Cortex of kidney (tissue), 1 donor: Measurements from ENCODE around the gene UNCX.
"Not testable (repeated sequence)": the region's sequence is repeated elsewhere in the genome, so short reads cannot be mapped to it uniquely, and the experiment has no call there.

Source experiments
- DNase-seq: peaks from one replicate; lab custom pipeline; 2025; lab: John Stamatoyannopoulos, UW

Gene UNCX

GRCh38 chr7:1232623-1233332, at the start of gene UNCX:
TSS of gene UNCX (plus strand) at chr7:1232872. CDS start at chr7:1233018, 146 bp downstream.
- DNase-seq, result no peak

GRCh38 chr7:1187127-1187526, 45.5 kb upstream of the UNCX start:
- no peak for DNase-seq

GRCh38 chr7:1188720-1189294, 43.9 kb upstream of the UNCX start:
- DNase-seq, result no peak

- no peak for DNase-seq
Measured at GRCh38 chr7:1189986-1190772, 42.5 kb upstream of the UNCX start.

GRCh38 chr7:1192171-1192676, 40.4 kb upstream of the UNCX start:
- DNase-seq, result no peak

GRCh38 chr7:1193593-1194424, 38.9 kb upstream of the UNCX start:
- DNase-seq, result no peak

- DNase-seq, result not testable (repeated sequence)
Measured at GRCh38 chr7:1196441-1196840, 36.2 kb upstream of the UNCX start.

- no peak for DNase-seq
Measured at GRCh38 chr7:1196950-1197349, 35.7 kb upstream of the UNCX start.

GRCh38 chr7:1197997-1198625, 34.6 kb upstream of the UNCX start:
- DNase-seq, result no peak

GRCh38 chr7:1200045-1200444, 32.6 kb upstream of the UNCX start:
- no peak for DNase-seq

GRCh38 chr7:1201916-1202315, 30.8 kb upstream of the UNCX start:
- DNase-seq, result no peak

GRCh38 chr7:1202914-1203313, 29.8 kb upstream of the UNCX start:
- DNase-seq, result not testable (repeated sequence)

- no peak for DNase-seq
Measured at GRCh38 chr7:1204460-1205140, 28.1 kb upstream of the UNCX start.

- not testable (repeated sequence) for DNase-seq
Measured at GRCh38 chr7:1205742-1206141, 26.9 kb upstream of the UNCX start.

GRCh38 chr7:1209097-1209496, 23.6 kb upstream of the UNCX start:
- DNase-seq, result no peak

- no peak for DNase-seq
Measured at GRCh38 chr7:1210321-1210978, 22.2 kb upstream of the UNCX start.

GRCh38 chr7:1210979-1211608, 21.6 kb upstream of the UNCX start:
- DNase-seq, result no peak

GRCh38 chr7:1211611-1212010, 21.1 kb upstream of the UNCX start:
- DNase-seq, result no peak

- not testable (repeated sequence) for DNase-seq
Measured at GRCh38 chr7:1212025-1212424, 20.6 kb upstream of the UNCX start.

GRCh38 chr7:1214516-1214915, 18.2 kb upstream of the UNCX start:
- DNase-seq, result no peak
